Activated CD4-positive, alpha-beta memory T cell treated with anti-CD3 and anti-CD28 coated beads for 36 hours (primary cell): ENCODE results near the gene ENTPD8. TPM values are rescaled to one million over a fixed set of nuclear protein-coding genes. Genes with fewer than 3 reads are reported as not detected.
"Not testable (repeated sequence)": the region's sequence is repeated elsewhere in the genome, so short reads cannot be mapped to it uniquely, and the experiment has no call there.

Experiments
- CTCF ChIA-PET: fragments of 350-600 bp; sonication (Branson Sonifier 250); formaldehyde crosslinking; loops from one replicate; lab custom pipeline; 2021; ENCODE audit warnings: antibody characterized with exemption, inconsistent platforms; lab: Charles Lee
- POLR2A ChIA-PET: fragments of 350-600 bp; sonication (Branson Sonifier 250); formaldehyde crosslinking; loops from one replicate; lab custom pipeline; 2021; ENCODE audit warnings: antibody characterized with exemption; lab: Charles Lee
- DNase-seq: peaks from one replicate; pipeline ENCODE4 v3.0.0-alpha.2; 2020
- H3K27ac Mint-ChIP-seq: one replicate; pipeline ENCODE4 v1.8.0; 2021; ENCODE audit warnings: mixed read lengths
- H3K27me3 Mint-ChIP-seq: one replicate; pipeline ENCODE4 v1.8.0; 2021; ENCODE audit warnings: mixed read lengths
- H3K36me3 Mint-ChIP-seq: one replicate; pipeline ENCODE4 v1.8.0; 2021; ENCODE audit warnings: mixed read lengths
- H3K4me1 Mint-ChIP-seq: one replicate; pipeline ENCODE4 v1.8.0; 2021; ENCODE audit warnings: low read depth, mixed read lengths
- H3K4me3 Mint-ChIP-seq: one replicate; pipeline ENCODE4 v1.8.0; 2021; ENCODE audit warnings: mild to moderate bottlenecking, mixed read lengths
- H3K9me3 Mint-ChIP-seq: one replicate; pipeline ENCODE4 v1.8.0; 2021; ENCODE audit warnings: mixed read lengths
- intact Hi-C: fragments of 100-400 bp; cut with micrococcal nuclease; formaldehyde crosslinking; loops from one replicate; pipeline ENCODE4 v1.15.1; 2023
- total RNA-seq, 2 experiments: library from RNA; stranded (reverse); gene quantifications; one replicate each; pipeline ENCODE4 v1.2.3, GENCODE V29; 2021

Gene ENTPD8
- total RNA-seq, 2 experiments from 2014 or later, result not detected

GRCh38 chr9:137466389-137467085 is 25.4 kb upstream of the ENTPD8 start:
- intact Hi-C loops, DNase-seq, H3K4me1 Mint-ChIP-seq, H3K36me3 Mint-ChIP-seq, H3K9me3 Mint-ChIP-seq, CTCF ChIA-PET, H3K4me3 Mint-ChIP-seq, POLR2A ChIA-PET, H3K27me3 Mint-ChIP-seq, H3K27ac Mint-ChIP-seq: not testable (repeated sequence)

- POLR2A ChIA-PET, result no interaction called here
These were observed 24.7 kb upstream of the ENTPD8 start for GRCh38 chr9:137465720-137466388.

DNA sequence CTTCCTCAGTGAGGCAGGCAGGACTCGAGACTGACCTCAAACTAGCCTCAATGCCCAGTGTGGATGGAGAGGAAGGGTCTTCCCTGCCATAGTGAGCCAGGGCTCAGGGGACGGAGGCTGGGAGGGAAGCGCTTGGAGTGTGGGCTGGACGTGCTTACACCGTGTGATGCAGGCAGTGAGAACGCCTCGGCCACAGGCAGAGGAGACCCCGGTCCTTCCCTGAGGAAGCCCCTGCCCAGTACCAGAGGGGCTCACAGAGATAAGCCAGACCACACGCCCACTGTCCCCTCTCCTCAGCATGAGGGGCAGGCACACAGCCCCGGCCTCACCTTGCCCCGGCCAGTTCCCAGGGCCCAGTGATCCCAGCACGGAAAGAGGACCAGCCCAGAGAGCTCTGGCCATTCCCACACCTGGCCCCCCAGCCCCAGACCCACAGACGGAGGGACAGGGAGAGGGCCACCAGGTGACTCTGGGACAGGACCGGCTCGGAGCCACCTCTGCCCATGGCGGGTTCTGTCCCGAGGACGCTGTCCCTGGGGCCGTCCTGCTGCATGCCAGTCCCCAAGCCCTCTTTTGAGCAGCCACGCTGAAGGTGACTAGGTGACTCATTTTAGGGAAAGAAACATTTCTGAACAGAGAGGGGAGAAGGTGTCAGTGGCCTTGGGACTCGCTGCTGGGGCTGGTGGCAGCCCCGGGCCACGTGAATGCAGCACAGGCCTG is 24.0 kb upstream of the ENTPD8 start:
- H3K4me1 Mint-ChIP-seq, result peaks cover 11% of the 10 kb centered on the region
- ChIA-PET CTCF (no interaction called here), POLR2A (no interaction called here)
- no peaks in the 10 kb centered on the region for H3K9me3 Mint-ChIP-seq
- no peak overlapping the region for H3K4me3 Mint-ChIP-seq
- H3K27ac Mint-ChIP-seq, result no peak overlapping the region
- no peaks in the 10 kb centered on the region for H3K27me3 Mint-ChIP-seq
- intact Hi-C loops, result no loop called here
- no peaks in the 10 kb centered on the region for H3K36me3 Mint-ChIP-seq
- DNase-seq, result no peak

More at GRCh38 chr9:137465720-137466388, 24.7 kb upstream of the ENTPD8 start:
- Mint-ChIP-seq H3K36me3 (no peaks in the 10 kb centered on the region), H3K27me3 (no peaks in the 10 kb centered on the region), H3K4me3 (no peak overlapping the region), H3K9me3 (no peaks in the 10 kb centered on the region), H3K4me1 (peaks cover 12% of the 10 kb centered on the region), H3K27ac (no peak overlapping the region)
- no peak for DNase-seq
- CTCF ChIA-PET, result no interaction called here
- intact Hi-C loops, result no loop called here

DNA sequence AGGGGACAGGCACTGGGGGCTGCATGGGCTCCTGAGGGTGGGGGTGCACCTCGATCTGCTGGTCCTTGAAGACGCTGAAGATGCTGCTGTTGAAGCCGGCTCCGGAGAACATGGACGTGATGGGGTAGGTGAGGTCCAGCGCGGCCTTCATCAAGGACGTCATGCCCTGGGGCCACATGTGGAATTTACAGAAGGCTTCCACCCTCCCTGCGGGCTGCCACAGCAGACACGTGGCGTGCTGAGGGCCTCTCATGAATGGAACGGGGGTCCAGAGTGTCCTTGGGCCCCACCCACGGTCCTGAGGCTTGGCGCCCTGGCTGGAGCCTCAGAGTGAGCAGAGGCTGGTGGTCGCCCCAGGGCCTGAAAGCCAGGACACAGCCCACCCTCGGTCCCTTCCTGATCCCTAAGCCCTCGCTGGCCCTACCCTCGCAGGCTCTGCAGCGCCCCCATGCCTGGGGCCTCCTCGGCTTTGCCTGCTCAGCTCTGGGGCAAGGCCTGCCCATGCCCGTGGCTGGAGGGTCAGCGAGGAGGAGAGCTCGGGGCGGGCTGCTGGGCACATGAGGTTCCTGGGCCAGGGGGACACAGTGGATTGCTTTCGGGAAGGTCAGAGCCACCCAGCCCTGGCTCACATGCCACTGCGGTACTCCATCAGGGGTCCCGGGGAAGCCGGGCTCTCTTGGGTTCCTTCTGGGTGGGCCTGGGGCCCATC is 23.3 kb upstream of the ENTPD8 start:
- Mint-ChIP-seq H3K36me3 (no peaks in the 10 kb centered on the region), H3K9me3 (no peaks in the 10 kb centered on the region), H3K4me3 (no peak overlapping the region), H3K27me3 (no peaks in the 10 kb centered on the region), H3K4me1 (peaks cover 15% of the 10 kb centered on the region), H3K27ac (no peak overlapping the region)
- ChIA-PET CTCF (no interaction called here), POLR2A (no interaction called here)
- intact Hi-C loops, result no loop called here
- DNase-seq, result no peak

DNA sequence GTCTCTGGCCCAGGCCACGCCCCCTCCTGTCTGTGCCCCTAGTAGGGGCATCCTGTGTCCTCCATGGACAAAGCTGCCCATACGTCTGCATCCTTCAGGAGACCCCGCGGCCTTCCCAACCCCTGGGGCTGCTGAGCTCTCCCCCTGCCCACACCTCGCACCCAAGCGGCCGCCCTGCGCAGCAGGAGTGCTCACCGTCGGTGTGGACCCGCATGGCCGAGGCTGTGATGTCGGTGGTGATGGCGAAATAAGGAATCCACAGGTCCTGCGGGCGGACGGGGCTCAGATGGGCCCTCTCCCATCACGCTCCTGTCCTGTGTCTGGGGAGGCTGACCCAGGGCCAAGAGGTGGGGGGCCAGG is 22.8 kb upstream of the ENTPD8 start:
- CTCF ChIA-PET, result no interaction called here
- Mint-ChIP-seq H3K4me3 (no peak overlapping the region), H3K4me1 (peaks cover 15% of the 10 kb centered on the region), H3K36me3 (no peaks in the 10 kb centered on the region), H3K27ac (no peak overlapping the region), H3K27me3 (no peaks in the 10 kb centered on the region), H3K9me3 (no peaks in the 10 kb centered on the region)
- no peak for DNase-seq
- POLR2A ChIA-PET, result no interaction called here
- intact Hi-C loops, result no loop called here

DNA sequence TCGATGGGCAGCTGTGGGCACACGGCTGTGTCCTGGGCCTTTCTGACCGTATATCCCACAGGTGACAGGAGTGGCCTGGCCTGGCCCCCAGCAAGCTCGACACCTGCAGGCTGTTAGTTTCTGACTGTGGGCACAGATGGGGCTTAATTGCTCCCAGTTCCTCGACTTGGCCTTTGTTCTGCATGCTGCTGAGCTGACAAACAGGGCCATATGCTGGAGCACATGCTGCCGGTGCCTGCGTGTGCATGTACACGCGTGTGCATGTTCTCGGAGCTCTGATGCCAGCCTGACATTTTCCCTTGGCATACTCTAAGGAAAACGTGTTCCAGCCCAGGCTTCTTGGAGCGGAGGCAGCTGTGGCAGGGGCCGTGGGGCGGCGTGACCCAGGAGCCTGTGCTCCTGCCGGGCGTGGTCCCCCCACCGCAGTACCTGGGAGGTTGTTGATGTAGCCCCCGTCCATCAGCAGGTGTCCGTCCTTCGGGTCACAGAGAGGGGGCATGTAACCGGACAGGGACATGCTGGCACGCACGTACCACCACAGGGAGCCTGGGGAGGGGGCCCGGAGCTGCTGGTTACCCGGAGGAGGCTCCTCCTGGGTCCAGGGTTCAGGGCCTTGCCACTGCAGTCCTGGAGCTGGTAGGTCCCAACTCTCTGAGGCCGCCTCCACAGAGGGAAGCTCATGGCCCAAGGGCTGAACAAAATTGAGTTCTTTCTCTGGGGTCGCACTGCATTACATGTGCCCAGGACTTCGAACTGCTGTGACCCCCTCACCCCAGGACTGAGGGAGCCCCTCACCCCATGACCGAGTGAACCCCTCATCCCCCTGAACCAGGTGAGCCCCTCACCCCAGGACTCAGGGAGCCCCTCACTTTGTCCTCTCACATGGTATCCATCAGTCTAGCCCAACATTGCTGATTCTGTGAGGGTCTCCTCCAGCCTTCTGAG is 22.1 kb upstream of the ENTPD8 start:
- no peaks in the 10 kb centered on the region for H3K36me3 Mint-ChIP-seq
- H3K27ac Mint-ChIP-seq, result no peak overlapping the region
- H3K4me3 Mint-ChIP-seq, result no peak overlapping the region
- intact Hi-C loops, result no loop called here
- H3K9me3 Mint-ChIP-seq, result no peaks in the 10 kb centered on the region
- ChIA-PET POLR2A (no interaction called here), CTCF (interaction anchor here (0.7 to 1.7 kb wide), 2 partner anchors 10 to 18 kb away, joined by 3 to 8 read pairs; no protein-coding TSS in a partner anchor)
- peaks cover 15% of the 10 kb centered on the region for H3K4me1 Mint-ChIP-seq
- DNase-seq, result no peak
- H3K27me3 Mint-ChIP-seq, result no peaks in the 10 kb centered on the region

DNA sequence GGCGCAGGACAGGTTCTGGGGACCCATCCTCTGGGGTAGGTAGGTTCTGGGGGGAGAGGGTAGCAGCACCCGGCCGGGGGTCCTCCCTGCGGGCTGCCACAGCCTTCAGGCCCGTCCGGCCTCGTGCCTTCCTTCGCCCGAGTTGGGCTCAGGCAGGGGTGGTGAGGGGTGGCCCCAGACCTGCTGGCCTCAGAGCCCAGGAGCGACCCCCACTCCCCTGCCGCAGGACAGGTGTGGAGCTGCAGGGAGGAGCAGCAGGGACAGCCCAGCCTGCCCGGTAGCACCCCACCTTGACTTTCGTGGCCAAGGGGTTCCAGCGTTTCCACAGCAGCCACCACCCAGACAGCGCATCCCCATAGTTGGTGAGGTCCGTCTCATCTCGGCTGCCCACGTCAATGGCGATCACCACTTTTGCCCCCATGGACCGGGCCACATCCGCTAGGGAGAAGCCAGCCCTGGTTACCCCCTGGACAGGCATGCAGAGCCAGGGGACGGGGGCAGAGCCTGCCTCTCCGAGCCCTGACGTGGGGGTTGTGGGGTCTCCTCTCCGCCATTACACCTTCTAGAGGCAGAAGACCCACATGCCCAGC is 21.3 kb upstream of the ENTPD8 start:
- intact Hi-C loops, result no loop called here
- peaks cover 15% of the 10 kb centered on the region for H3K4me1 Mint-ChIP-seq
- no peak for DNase-seq

DNA sequence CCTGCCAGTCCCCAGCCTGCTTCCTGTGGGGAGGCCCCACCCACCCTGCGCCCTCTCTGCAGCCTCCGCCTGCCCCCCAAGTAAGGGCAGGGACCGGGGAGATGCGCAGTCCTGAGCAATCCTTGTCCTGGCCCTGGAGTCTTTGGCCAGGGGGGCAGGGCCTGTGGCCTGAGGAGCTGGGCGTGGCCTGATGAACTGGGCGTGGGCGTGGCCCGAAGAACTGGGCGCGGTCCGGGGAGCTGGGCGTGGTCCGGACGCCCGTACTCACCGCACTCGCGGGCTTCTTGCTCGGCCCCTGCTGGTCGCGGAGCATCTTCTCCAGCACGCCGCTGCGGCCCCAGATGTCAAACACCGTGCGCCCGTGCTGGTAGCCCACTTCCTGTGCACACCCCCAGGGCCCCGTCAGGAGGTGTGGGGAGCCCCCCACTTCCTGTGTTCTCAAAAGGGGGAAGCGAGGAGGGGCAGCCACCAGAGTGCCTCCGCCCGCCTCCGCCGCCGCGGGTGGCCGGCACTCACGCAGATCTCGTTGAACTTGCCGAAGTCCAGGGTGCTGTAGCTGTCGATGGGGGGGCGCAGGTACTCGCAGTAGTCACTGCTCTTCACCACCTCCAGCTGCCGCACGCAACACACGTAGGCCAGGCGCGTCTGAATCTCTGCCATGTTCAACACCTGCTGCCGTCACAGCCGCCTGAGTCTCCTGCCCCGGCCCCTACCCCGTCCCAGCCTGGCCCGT is 20.7 kb upstream of the ENTPD8 start:
- Mint-ChIP-seq H3K4me1 (peaks cover 15% of the 10 kb centered on the region), H3K9me3 (no peaks in the 10 kb centered on the region), H3K27ac (no peak overlapping the region), H3K27me3 (no peaks in the 10 kb centered on the region), H3K4me3 (peak overlapping the region; percentile 64), H3K36me3 (no peaks in the 10 kb centered on the region)
- ChIA-PET POLR2A (interaction anchor here (1.3 kb wide), 1 partner anchor 15 kb away, joined by 3 read pairs; no protein-coding TSS in a partner anchor), CTCF (interaction anchor here (0.9 to 1.7 kb wide), 2 partner anchors 17 to 160 kb away, joined by 4 to 8 read pairs; partner anchors contain the start of gene NRARP)
- intact Hi-C loops, result no loop called here
- DNase-seq, result peak; percentile 86

More for the DNA sequence above, 21.3 kb upstream of the ENTPD8 start:
- Mint-ChIP-seq H3K9me3 (no peaks in the 10 kb centered on the region), H3K27ac (no peak overlapping the region), H3K36me3 (no peaks in the 10 kb centered on the region), H3K27me3 (no peaks in the 10 kb centered on the region), H3K4me3 (no peak overlapping the region)
- POLR2A ChIA-PET, result interaction anchor here (1.3 kb wide), 1 partner anchor 16 kb away, joined by 3 read pairs; no protein-coding TSS in a partner anchor
- CTCF ChIA-PET, result interaction anchor here (0.7 to 1.7 kb wide), 2 partner anchors 11 to 17 kb away, joined by 3 to 8 read pairs; no protein-coding TSS in a partner anchor

DNA sequence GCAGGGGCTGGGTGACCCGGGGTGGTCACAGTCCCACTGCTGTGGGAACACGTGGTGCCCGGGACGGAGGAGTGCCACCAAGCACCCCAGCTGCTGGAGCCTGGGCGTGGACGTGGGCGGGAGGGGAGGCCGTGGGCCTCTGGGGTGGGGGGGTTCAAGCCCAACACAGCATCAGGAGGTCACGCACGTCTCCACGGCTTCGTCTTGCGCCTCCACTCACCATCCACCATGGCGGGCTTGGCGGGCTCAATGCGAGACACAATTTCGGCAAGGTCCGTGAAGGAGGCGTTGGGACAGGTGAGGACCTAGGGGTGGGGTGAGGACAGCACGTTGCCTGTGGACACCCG is 20.1 kb upstream of the ENTPD8 start:
- no peak overlapping the region for H3K4me3 Mint-ChIP-seq
- intact Hi-C loops, result no loop called here
- no peak overlapping the region for H3K27ac Mint-ChIP-seq
- no peak for DNase-seq
- H3K4me1 Mint-ChIP-seq, result peaks cover 15% of the 10 kb centered on the region
- ChIA-PET POLR2A (interaction anchor here (1.3 kb wide), 1 partner anchor 15 kb away, joined by 3 read pairs; no protein-coding TSS in a partner anchor), CTCF (interaction anchor here (0.9 kb wide), 1 partner anchor 159 kb away, joined by 4 read pairs; the partner anchor contains the start of gene NRARP)
- H3K27me3 Mint-ChIP-seq, result no peaks in the 10 kb centered on the region
- H3K9me3 Mint-ChIP-seq, result no peaks in the 10 kb centered on the region
- H3K36me3 Mint-ChIP-seq, result no peaks in the 10 kb centered on the region
